Suprapubic skin (tissue), 4 donors: ENCODE measurements around the gene MCM9.

Experiments
- CTCF ChIP-seq, 2 donors: fragments of 200-600 bp in 1 of 2; fragments of 450-650 bp in 1 of 2; sonication (generic) in 1 of 2; IDR thresholded peaks; one replicate each; pipeline ENCODE4 v1.5.1; 2016 to 2019; ENCODE audit warnings: antibody characterized with exemption in 2 of 2, mild to moderate bottlenecking in 1 of 2, moderate library complexity in 1 of 2
- EP300 ChIP-seq: sonication (generic); formaldehyde crosslinking; IDR thresholded peaks from one replicate; pipeline ENCODE4 v1.6.1; 2017; ENCODE audit warnings: antibody characterized with exemption
- POLR2A ChIP-seq, 2 donors: fragments of 450-650 bp; IDR thresholded peaks; one replicate each; pipeline ENCODE4 v1.6.1; 2017; ENCODE audit warnings: antibody characterized with exemption in 2 of 2, mild to moderate bottlenecking in 2 of 2, moderate library complexity in 2 of 2
- POLR2AphosphoS5 ChIP-seq, 3 donors: sonication (generic); formaldehyde crosslinking; IDR thresholded peaks; one replicate each; pipeline ENCODE4 v1.6.1; 2017; ENCODE audit warnings: antibody characterized with exemption in 3 of 3

DNA sequence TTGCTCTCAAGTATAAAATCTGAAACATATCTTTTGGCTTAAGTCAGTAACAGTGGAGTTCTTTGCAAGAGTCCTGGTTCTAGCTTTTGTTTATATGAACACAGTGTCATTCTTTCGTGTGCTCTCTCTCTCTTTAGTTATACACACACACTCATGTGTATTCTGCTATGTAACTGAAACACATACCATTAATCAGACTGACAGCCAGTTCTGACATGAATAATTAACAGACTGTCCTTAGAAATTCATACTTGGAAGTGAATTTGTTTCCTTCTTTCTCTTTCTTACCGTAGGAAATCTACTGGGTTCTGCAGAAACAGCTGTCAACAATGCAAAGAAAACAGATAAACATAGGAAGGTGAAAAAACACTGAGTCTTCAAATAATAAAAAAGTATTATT is 2.5 kb downstream of the MCM9 start:
- no peak for TF ChIP-seq CTCF (IDR thresholded peaks at IDR 0.05)
- no peak for TF ChIP-seq EP300
- TF ChIP-seq POLR2AphosphoS5 (IDR thresholded peaks at IDR 0.05), result no peak
- no peak for TF ChIP-seq POLR2A (IDR thresholded peaks at IDR 0.05)
